CD1c-positive myeloid dendritic cell (primary cell): ENCODE results near the gene DISP3.
"Not testable (repeated sequence)": the region's sequence is repeated elsewhere in the genome, so short reads cannot be mapped to it uniquely, and the experiment has no call there.

Experiments
- DNase-seq: peaks from one replicate; pipeline ENCODE4 v3.0.0-alpha.2; 2016; ENCODE audit errors: extremely low spot score

DISP3 gene

GRCh38 chr1:11576109-11576875 is 97.3 kb downstream of the DISP3 start:
- DNase-seq: no peak

- DNase-seq: no peak
Observed at GRCh38 chr1:11578004-11578403, 99.0 kb downstream of the DISP3 start.

- DNase-seq: no peak
Observed at GRCh38 chr1:11579506-11579905, 100.6 kb downstream of the DISP3 start.

GRCh38 chr1:11580049-11580448 is 101.1 kb downstream of the DISP3 start:
- not testable (repeated sequence) for DNase-seq

- no peak for DNase-seq
Observed at GRCh38 chr1:11581445-11581991, 102.6 kb downstream of the DISP3 start.

- no peak for DNase-seq
Observed at GRCh38 chr1:11585389-11585788, 106.4 kb downstream of the DISP3 start.
